Neural cell (in vitro differentiated cells): ENCODE measurements around the gene SDHAF4. TPM values are rescaled to one million over a fixed set of nuclear protein-coding genes. Genes with fewer than 3 reads are reported as not detected.

Experiments used
- H2AFZ ChIP-seq: fragments of 200-600, 300-800 bp; sonication (generic), shearing (Covaris generic); 2 replicates; pipeline ENCODE4 v1.6.0; 2014; ENCODE audit warnings: low read depth, mild to moderate bottlenecking, antibody characterized with exemption, low read length, moderate library complexity
- H3F3A ChIP-seq: fragments of 200-600 bp; shearing (Covaris generic); 2 replicates; pipeline ENCODE4 v1.6.1; 2016; ENCODE audit warnings: mild to moderate bottlenecking, moderate library complexity, mixed read lengths, antibody characterized with exemption, low read length; ENCODE audit not compliant: insufficient read depth, poor library complexity, severe bottlenecking
- H3K27ac ChIP-seq: fragments of 200-600, 300-800 bp; sonication (generic), shearing (Covaris generic); 2 replicates; pipeline ENCODE4 v1.5.1; 2014; ENCODE audit warnings: mild to moderate bottlenecking, low read length, moderate library complexity
- H3K27me3 ChIP-seq: fragments of 300-800, 200-600 bp; sonication (generic), shearing (Covaris generic); 2 replicates; pipeline ENCODE4 v1.6.0; 2014; ENCODE audit warnings: mild to moderate bottlenecking, low read depth, low read length, moderate library complexity; ENCODE audit not compliant: insufficient read depth
- H3K36me3 ChIP-seq: fragments of 300-800, 200-600 bp; sonication (generic), shearing (Covaris generic); 2 replicates; pipeline ENCODE4 v1.5.1; 2014; ENCODE audit warnings: mild to moderate bottlenecking, antibody characterized with exemption, low read length, moderate library complexity; ENCODE audit not compliant: insufficient read depth
- H3K4me2 ChIP-seq: fragments of 300-800, 200-600 bp; sonication (generic), shearing (Covaris generic); 2 replicates; pipeline ENCODE4 v1.6.0; 2014; ENCODE audit warnings: mild to moderate bottlenecking, low read length
- H3K4me3 ChIP-seq: fragments of 300-800, 200-600 bp; sonication (generic), shearing (Covaris generic); 2 replicates; pipeline ENCODE4 v1.5.1; 2014; ENCODE audit warnings: mild to moderate bottlenecking, low read length, moderate library complexity
- H3K79me2 ChIP-seq: fragments of 200-600 bp; shearing (Covaris generic); replicated peaks from 2 replicates; pipeline ENCODE4 v1.6.0; 2014; ENCODE audit warnings: mild to moderate bottlenecking, low read length, moderate library complexity; ENCODE audit not compliant: insufficient read depth
- H3K9ac ChIP-seq: fragments of 300-800, 200-600 bp; sonication (generic), shearing (Covaris generic); 2 replicates; pipeline ENCODE4 v1.6.1; 2016; ENCODE audit warnings: mild to moderate bottlenecking, low read length, mixed read lengths
- H3K9me2 ChIP-seq: fragments of 200-600 bp; shearing (Covaris generic); 2 replicates; pipeline ENCODE4 v1.6.1; 2016; ENCODE audit warnings: mild to moderate bottlenecking, low read length, mixed read lengths; ENCODE audit not compliant: insufficient read depth
- H3K9me3 ChIP-seq: fragments of 200-600, 300-800 bp; sonication (generic), shearing (Covaris generic); 2 replicates; pipeline ENCODE4 v1.6.1; 2016; ENCODE audit warnings: mild to moderate bottlenecking, mixed run types, low read length, moderate library complexity, mixed read lengths
- H4K20me1 ChIP-seq: fragments of 200-600 bp; shearing (Covaris generic); 2 replicates; pipeline ENCODE4 v1.6.1; 2016; ENCODE audit warnings: mild to moderate bottlenecking, mixed run types; ENCODE audit not compliant: insufficient read depth
- CTCF ChIP-seq: fragments of 450-650 bp; IDR thresholded peaks from 2 replicates; pipeline ENCODE4 v1.5.1; 2014; ENCODE audit warnings: antibody characterized with exemption, mild to moderate bottlenecking, moderate library complexity; ENCODE audit not compliant: poor library complexity, severe bottlenecking
- EP300 ChIP-seq: fragments of 450-650 bp; conservative IDR thresholded peaks from 2 replicates; pipeline ENCODE4 v1.6.1; 2014; ENCODE audit warnings: antibody characterized with exemption, mild to moderate bottlenecking, moderate library complexity; ENCODE audit not compliant: poor library complexity, severe bottlenecking
- EZH2 ChIP-seq: fragments of 200-600, 300-800 bp; shearing (Covaris generic), sonication (generic); IDR thresholded peaks from 2 replicates; pipeline ENCODE4 v1.6.1; 2014; ENCODE audit warnings: antibody characterized with exemption, low read length, borderline replicate concordance, mild to moderate bottlenecking; ENCODE audit not compliant: insufficient read depth, poor library complexity, severe bottlenecking
- MXI1 ChIP-seq: fragments of 450-650 bp; conservative IDR thresholded peaks from 2 replicates; pipeline ENCODE4 v1.6.1; 2014; ENCODE audit warnings: antibody characterized with exemption, mild to moderate bottlenecking; ENCODE audit not compliant: poor library complexity, severe bottlenecking
- POLR2AphosphoS5 ChIP-seq: IDR thresholded peaks from 2 replicates; pipeline ENCODE4 v1.6.1; 2012
- RAD21 ChIP-seq: fragments of 450-650 bp; conservative IDR thresholded peaks from 2 replicates; pipeline ENCODE4 v1.6.1; 2014; ENCODE audit warnings: antibody characterized with exemption, mild to moderate bottlenecking, moderate library complexity
- REST ChIP-seq: IDR thresholded peaks from 2 replicates; pipeline ENCODE4 v1.6.1; 2012; ENCODE audit warnings: borderline replicate concordance
- SMC3 ChIP-seq: fragments of 450-650 bp; conservative IDR thresholded peaks from 2 replicates; pipeline ENCODE4 v1.6.1; 2014; ENCODE audit warnings: antibody characterized with exemption, mild to moderate bottlenecking, moderate library complexity; ENCODE audit not compliant: poor library complexity
- TAF1 ChIP-seq: IDR thresholded peaks from 2 replicates; pipeline ENCODE4 v1.6.1; 2012; ENCODE audit warnings: low read depth
- polyA plus RNA-seq: library from polyadenylated mRNA; depleted of rRNA; stranded (reverse); fragments of >200 nt; gene quantifications from 2 replicates; pipeline ENCODE4 v1.2.3, GENCODE V29; 2014

SDHAF4 gene
- polyA plus RNA-seq, 1 donor from 2014 or later = 28.2 TPM

GRCh38 chr6:70616728-70617260 lies 50.1 kb downstream of the SDHAF4 start:
- Histone ChIP-seq H3K79me2 (no peaks in the 10 kb centered on the region), H3K27me3 (no peaks in the 10 kb centered on the region), H3K4me2 (no peak overlapping the region), H3K36me3 (no peaks in the 10 kb centered on the region), H2AFZ (no peak overlapping the region), H3K9me3 (no peaks in the 10 kb centered on the region), H3K27ac (no peak overlapping the region), H4K20me1 (no peaks in the 10 kb centered on the region), H3F3A (no peaks in the 10 kb centered on the region), H3K9ac (no peak overlapping the region), H3K9me2 (no peaks in the 10 kb centered on the region), H3K4me3 (no peak overlapping the region)
- TF ChIP-seq RAD21 = no peak
- TF ChIP-seq CTCF = no peak
- no peak for TF ChIP-seq MXI1
- no peak for TF ChIP-seq TAF1
- TF ChIP-seq SMC3 = no peak
- no peak for TF ChIP-seq EZH2
- TF ChIP-seq POLR2AphosphoS5 = no peak
- no peak for TF ChIP-seq REST
- TF ChIP-seq EP300 = no peak

- Histone ChIP-seq H2AFZ (no peak overlapping the region), H3F3A (no peaks in the 10 kb centered on the region), H3K79me2 (no peaks in the 10 kb centered on the region), H3K27ac (no peak overlapping the region), H4K20me1 (no peaks in the 10 kb centered on the region), H3K4me2 (no peak overlapping the region), H3K36me3 (no peaks in the 10 kb centered on the region), H3K27me3 (no peaks in the 10 kb centered on the region), H3K9me2 (no peaks in the 10 kb centered on the region), H3K9ac (no peak overlapping the region), H3K4me3 (no peak overlapping the region), H3K9me3 (no peaks in the 10 kb centered on the region)
- TF ChIP-seq TAF1 = no peak
- no peak for TF ChIP-seq SMC3
- TF ChIP-seq RAD21 = no peak
- TF ChIP-seq POLR2AphosphoS5 = no peak
- TF ChIP-seq CTCF = no peak
- no peak for TF ChIP-seq MXI1
- TF ChIP-seq EZH2 = no peak
- TF ChIP-seq EP300 = no peak
- no peak for TF ChIP-seq REST
Observed at GRCh38 chr6:70620746-70621145, 54.0 kb downstream of the SDHAF4 start.
